C4-2B (cell line): ENCODE measurements around the gene CSNK1D.

ENCODE experiments used
- H3K27ac ChIP-seq: fragments of 450-650 bp; 2 replicates; pipeline ENCODE4 v1.5.1; 2017
- CTCF ChIP-seq: fragments of 450-650 bp; conservative IDR thresholded peaks from 2 replicates; pipeline ENCODE4 v1.5.1; 2017; ENCODE audit warnings: mild to moderate bottlenecking
- ZFX ChIP-seq: fragments of 450-650 bp; IDR thresholded peaks from 2 replicates; pipeline ENCODE4 v1.6.1; 2017

Gene CSNK1D

GRCh38 chr17:82280537-82280936, 7.0 kb upstream of the CSNK1D start:
- TF ChIP-seq ZFX (no peak), CTCF (no peak)
- H3K27ac ChIP-seq, result no peak overlapping the region; the same call in 1 of the 2 replicates

DNA sequence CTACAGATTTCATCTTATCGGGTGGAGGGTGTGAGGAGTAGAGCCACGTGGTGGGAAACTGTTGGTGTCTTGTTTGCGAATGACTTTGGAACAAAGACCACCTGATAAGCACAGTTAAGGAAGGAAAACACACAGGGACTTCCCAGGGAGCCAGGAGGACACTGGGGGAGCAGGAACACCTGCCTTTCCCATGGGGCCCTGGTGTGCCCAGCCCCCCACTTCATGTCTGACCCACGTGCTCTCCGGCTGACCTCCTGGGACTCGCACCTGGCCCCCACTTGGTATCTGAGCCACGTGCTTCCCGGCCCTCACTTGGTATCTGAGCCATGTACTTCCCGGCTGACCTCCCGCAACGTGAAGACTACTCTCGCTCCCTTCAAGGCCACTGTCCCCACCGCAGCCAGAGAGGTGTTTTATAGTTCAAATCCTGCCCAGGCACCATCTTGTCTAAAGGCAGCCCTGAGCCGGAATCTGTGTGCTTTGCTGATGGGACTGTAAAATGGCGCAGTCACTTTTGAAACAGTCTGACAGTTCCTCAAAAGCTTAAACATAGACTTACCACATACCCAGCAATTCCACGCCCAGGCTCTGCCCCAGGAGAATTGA, 5.4 kb upstream of the CSNK1D start:
- H3K27ac ChIP-seq, result no peak overlapping the region
- no peak for TF ChIP-seq CTCF
- no peak for TF ChIP-seq ZFX

GRCh38 chr17:82278308-82278707, 4.8 kb upstream of the CSNK1D start:
- no peak overlapping the region for H3K27ac ChIP-seq
- TF ChIP-seq ZFX, result no peak
- TF ChIP-seq CTCF, result no peak

DNA sequence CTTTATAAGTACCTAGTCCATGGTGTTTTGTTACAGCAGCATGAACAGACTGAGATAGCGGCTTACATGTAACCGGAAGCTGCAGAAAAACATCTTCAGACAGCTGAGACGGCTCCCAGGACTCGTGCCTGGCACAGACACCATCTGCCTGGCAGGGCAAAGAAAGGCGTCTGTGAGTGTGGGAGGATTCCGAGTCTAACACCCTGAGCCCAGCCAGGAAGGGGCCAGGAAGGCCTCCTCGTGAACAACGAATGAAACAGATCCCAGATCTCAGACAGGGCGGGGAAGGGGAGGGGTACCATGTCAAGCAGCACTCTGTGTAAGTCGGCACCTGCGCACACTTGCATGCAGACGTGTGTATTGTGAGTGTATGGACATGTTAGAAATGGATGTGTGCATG, 4.4 kb upstream of the CSNK1D start:
- no peak for TF ChIP-seq ZFX
- TF ChIP-seq CTCF, result no peak
- H3K27ac ChIP-seq, result no peak overlapping the region

GRCh38 chr17:82276938-82277337, 3.4 kb upstream of the CSNK1D start:
- no peak for TF ChIP-seq ZFX
- no peak for TF ChIP-seq CTCF
- no peak overlapping the region for H3K27ac ChIP-seq

GRCh38 chr17:82275326-82275725, 1.8 kb upstream of the CSNK1D start:
- no peak overlapping the region for H3K27ac ChIP-seq

More at GRCh38 chr17:82275326-82275725, 1.8 kb upstream of the CSNK1D start:
- no peak for TF ChIP-seq CTCF
- no peak for TF ChIP-seq ZFX
